Measurements from ENCODE around the gene BNIP5.

- TF ChIP-seq REST (tag by site-specific recombination; IDR thresholded peaks at IDR 0.05) (no peak), CTCF (tag by site-specific recombination; IDR thresholded peaks at IDR 0.05) (no peak), ZNF18 (tag by site-specific recombination; IDR thresholded peaks at IDR 0.05) (no peak), BCL11A (tag by site-specific recombination; IDR thresholded peaks at IDR 0.05; ENCODE audit: low read depth) (no peak), ZSCAN30 (tag by site-specific recombination; IDR thresholded peaks at IDR 0.05) (no peak), KLF16 (tag by site-specific recombination; IDR thresholded peaks at IDR 0.05) (no peak), ZNF621 (tag by site-specific recombination; IDR thresholded peaks at IDR 0.05) (no peak), ZNF10 (tag by site-specific recombination; IDR thresholded peaks at IDR 0.05) (no peak)
Measured at GRCh38 chr6:36350082-36350481, 13.4 kb upstream of the BNIP5 start.
